Activated T-helper 1 cell treated with anti-CD3 and anti-CD28 coated beads, Interleukin-12 subunit alpha, Interleukin-12 subunit beta, Interleukin-2, Interleukin-4 antibody, amounts not matched to agents 30 ng/mL and 10 ng/mL and 1 ng/mL, durations not matched to agents 14 hours and 24 hours and 36 hours (primary cell): ENCODE results near the gene KIAA1328. TPM values are rescaled to one million over a fixed set of nuclear protein-coding genes. Genes with fewer than 3 reads are reported as not detected.
"Not testable (repeated sequence)": the region's sequence is repeated elsewhere in the genome, so short reads cannot be mapped to it uniquely, and the experiment has no call there.

Experiments
- DNase-seq: peaks from one replicate; pipeline ENCODE4 v3.0.0; 2021; ENCODE audit warnings: low spot score
- H3K27ac Mint-ChIP-seq: one replicate; pipeline ENCODE4 v1.8.0; 2021; ENCODE audit warnings: mild to moderate bottlenecking, mixed read lengths
- H3K27me3 Mint-ChIP-seq: one replicate; pipeline ENCODE4 v1.8.0; 2022; ENCODE audit warnings: mild to moderate bottlenecking, moderate library complexity, mixed read lengths; ENCODE audit not compliant: insufficient read depth
- H3K36me3 Mint-ChIP-seq: one replicate; pipeline ENCODE4 v1.8.0; 2021; ENCODE audit warnings: low read depth, mixed read lengths
- H3K4me1 Mint-ChIP-seq: one replicate; pipeline ENCODE4 v1.8.0; 2021; ENCODE audit warnings: low read depth, mixed read lengths
- H3K4me3 Mint-ChIP-seq: one replicate; pipeline ENCODE4 v1.8.0; 2021; ENCODE audit warnings: mild to moderate bottlenecking, moderate library complexity, mixed read lengths
- H3K9me3 Mint-ChIP-seq: one replicate; pipeline ENCODE4 v1.8.0; 2021; ENCODE audit warnings: mixed read lengths
- intact Hi-C: fragments of 100-400 bp; cut with micrococcal nuclease; formaldehyde crosslinking; loops from one replicate; pipeline ENCODE4 v1.15.1; 2024
- total RNA-seq: library from RNA; stranded (reverse); gene quantifications from 2 replicates; pipeline ENCODE4 v1.2.3, GENCODE V29; 2022

Gene KIAA1328
- total RNA-seq, 1 donor from 2014 or later = 6.7 TPM

DNA sequence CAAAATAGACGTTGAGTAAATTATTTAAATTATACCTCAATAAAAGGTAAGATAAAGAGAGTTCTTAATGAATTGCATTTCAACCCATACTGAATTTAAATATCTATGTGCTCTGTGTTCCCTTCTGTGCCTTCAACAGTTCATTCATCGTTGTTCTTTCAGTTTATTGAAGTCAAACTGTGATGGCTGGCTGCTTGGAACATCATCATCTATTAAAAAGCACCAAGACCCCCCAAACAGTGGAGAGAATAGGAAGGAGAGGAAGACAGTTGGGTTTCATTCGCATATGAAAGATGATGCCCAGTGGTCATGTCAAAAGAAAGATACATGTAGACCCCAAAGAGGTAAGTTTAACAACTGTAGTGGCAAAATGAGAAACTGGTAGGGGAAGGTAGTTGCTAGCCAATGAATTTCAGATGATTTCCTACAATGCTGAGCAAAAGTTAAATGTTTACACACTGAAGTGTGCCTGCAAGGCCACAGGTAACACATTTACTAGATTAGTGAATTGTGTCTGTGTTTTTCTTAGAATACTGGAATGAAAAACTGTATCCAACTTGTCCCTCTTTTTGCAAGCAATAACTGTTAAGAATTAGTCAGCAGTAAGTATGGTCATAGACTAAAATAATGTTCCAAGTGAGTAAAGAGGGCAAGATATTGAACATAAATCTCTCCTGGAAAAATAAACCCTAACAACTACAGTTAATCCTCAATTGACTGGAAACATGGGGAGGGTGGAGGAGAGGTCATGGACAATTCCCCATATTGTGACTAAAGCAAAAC, 331.3 kb downstream of the KIAA1328 start:
- Mint-ChIP-seq H3K36me3 (no peaks in the 10 kb centered on the region), H3K9me3 (no peaks in the 10 kb centered on the region)
- intact Hi-C loops = no loop called here

DNA sequence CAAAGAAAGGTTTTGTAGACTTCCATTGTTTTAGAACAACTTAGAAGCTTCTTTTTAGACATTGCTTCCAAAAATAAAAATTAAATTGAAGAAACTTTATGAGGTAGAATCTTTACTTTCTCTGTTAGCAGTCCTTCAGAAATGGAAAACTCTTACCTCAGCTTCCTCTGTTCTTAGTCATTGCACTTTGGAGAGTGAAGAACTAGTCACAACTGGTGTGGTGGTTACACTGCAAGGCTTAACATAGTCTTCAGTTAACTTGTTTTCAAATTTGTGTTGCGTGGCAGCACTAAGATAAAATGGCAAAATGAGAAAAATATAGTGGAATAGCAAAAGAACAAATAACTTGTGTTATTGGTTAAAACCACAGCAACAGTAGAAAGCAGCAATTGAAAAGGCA, 332.6 kb downstream of the KIAA1328 start:
- no peak for DNase-seq
- Mint-ChIP-seq H3K4me3 (no peak overlapping the region), H3K9me3 (no peaks in the 10 kb centered on the region), H3K27ac (no peak overlapping the region), H3K27me3 (no peaks in the 10 kb centered on the region), H3K4me1 (no peaks in the 10 kb centered on the region), H3K36me3 (no peaks in the 10 kb centered on the region)
- intact Hi-C loops = no loop called here

More for the DNA sequence above, 331.3 kb downstream of the KIAA1328 start:
- H3K27ac Mint-ChIP-seq = no peak overlapping the region
- no peaks in the 10 kb centered on the region for H3K4me1 Mint-ChIP-seq
- DNase-seq = no peak
- H3K27me3 Mint-ChIP-seq = no peaks in the 10 kb centered on the region
- H3K4me3 Mint-ChIP-seq = no peak overlapping the region

DNA sequence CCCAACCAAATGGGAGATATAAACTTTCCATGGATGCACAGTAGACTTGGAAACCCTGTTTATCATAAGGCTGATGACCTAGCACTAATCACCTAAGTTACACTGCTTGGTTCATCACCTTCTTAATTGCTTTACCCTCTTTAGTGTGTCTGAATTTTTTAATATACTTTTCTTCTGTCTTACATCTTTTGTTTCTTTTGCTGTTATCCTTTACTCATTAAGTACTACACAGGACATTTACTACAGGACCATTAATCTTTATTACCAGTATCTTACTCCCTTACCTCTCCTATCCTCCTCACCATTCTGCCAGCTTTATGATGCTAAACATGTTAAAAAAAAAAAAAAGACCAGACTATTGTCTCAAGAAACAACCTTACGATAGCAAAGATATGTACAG, 333.6 kb downstream of the KIAA1328 start:
- intact Hi-C loops = no loop called here
- Mint-ChIP-seq H3K4me3 (no peak overlapping the region), H3K27ac (no peak overlapping the region), H3K36me3 (no peaks in the 10 kb centered on the region), H3K4me1 (no peaks in the 10 kb centered on the region), H3K9me3 (no peaks in the 10 kb centered on the region), H3K27me3 (no peaks in the 10 kb centered on the region)
- no peak for DNase-seq

DNA sequence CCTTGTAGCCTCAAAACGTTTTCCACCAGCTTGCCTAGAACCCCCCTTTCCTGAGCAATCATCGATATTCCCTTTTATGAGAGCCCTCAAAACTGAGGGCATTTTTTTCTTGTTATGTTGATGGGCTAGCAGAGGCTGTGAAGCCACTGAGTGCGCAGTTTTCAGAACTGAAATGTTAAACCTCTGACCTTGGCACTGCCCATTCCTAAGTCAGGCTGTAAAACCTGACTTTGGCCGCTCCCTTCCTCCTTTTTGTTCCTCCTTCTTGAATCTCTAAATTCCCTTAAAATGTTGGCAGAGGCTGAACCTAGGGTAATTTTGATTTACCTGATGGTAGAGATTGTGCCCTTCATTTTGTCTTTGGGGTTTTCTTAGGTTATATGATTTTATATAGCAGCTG, 334.2 kb downstream of the KIAA1328 start:
- intact Hi-C loops = no loop called here
- H3K4me1 Mint-ChIP-seq = no peaks in the 10 kb centered on the region
- H3K4me3 Mint-ChIP-seq = no peak overlapping the region
- no peak for DNase-seq
- H3K9me3 Mint-ChIP-seq = no peaks in the 10 kb centered on the region
- no peak overlapping the region for H3K27ac Mint-ChIP-seq
- H3K27me3 Mint-ChIP-seq = no peaks in the 10 kb centered on the region
- H3K36me3 Mint-ChIP-seq = no peaks in the 10 kb centered on the region

DNA sequence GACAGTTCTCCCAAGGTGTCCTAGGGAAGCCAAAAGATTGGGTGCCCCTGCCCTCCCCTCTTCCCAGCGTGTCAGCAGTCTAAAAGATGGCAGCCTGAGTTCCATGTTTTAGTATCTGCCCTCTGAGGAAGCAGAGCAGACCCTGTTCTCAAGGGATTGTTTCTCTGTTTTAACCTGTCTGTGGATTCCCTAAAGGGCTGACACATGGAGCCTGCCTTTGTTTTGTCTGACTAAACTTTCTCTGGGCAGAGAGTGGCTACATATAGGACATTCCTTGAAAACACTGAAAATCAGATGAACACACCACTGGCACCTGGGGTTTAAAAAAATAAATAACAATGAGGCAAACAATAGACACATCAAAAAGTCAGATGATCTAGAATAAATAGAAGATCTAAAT, 337.6 kb downstream of the KIAA1328 start:
- H3K27me3 Mint-ChIP-seq = no peaks in the 10 kb centered on the region
- no peaks in the 10 kb centered on the region for H3K9me3 Mint-ChIP-seq
- no peak overlapping the region for H3K27ac Mint-ChIP-seq
- no peak overlapping the region for H3K4me3 Mint-ChIP-seq
- H3K4me1 Mint-ChIP-seq = no peaks in the 10 kb centered on the region
- no peaks in the 10 kb centered on the region for H3K36me3 Mint-ChIP-seq
- intact Hi-C loops = no loop called here
- DNase-seq = no peak

DNA sequence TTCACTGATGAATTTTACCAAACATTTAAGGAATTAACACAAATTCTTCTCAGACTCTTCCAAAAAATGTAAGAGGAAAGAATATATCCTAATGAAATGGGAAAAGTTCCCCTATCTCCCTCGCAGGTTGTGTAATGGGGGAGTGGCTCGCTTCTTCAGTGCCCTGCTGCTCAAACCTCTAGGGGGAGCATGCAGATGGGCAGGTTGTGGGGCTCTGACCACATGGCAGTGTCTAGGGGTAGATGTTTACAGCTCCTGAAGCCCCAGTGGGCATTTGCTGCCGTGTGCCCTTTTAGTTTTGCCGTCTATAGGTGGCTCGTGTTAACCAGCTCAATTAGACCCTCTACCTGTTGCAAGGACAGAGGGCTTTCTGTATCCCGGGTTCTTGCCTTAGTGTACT, 338.0 kb downstream of the KIAA1328 start:
- H3K9me3 Mint-ChIP-seq, H3K27me3 Mint-ChIP-seq, H3K36me3 Mint-ChIP-seq, H3K4me1 Mint-ChIP-seq, H3K27ac Mint-ChIP-seq, intact Hi-C loops, H3K4me3 Mint-ChIP-seq, DNase-seq: not testable (repeated sequence)

DNA sequence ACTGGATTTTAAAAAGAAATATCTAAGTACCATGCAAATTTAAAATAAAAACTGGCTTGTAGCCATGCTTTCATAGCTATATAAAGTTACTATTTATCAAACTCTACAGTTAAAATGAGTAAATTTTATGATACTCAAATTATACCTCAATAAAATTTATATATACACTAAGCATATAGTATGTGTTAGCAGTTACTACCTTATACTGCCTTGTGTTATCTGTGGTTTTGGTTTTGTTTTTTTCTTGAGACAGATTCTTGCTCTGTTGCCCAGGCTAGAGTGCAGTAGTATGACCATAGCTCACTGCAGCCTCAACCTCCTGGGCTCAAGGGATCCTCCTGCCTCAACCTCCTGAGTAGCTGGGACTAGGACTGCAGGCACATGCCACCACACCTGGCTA, 342.1 kb downstream of the KIAA1328 start:
- intact Hi-C loops = no loop called here

DNA sequence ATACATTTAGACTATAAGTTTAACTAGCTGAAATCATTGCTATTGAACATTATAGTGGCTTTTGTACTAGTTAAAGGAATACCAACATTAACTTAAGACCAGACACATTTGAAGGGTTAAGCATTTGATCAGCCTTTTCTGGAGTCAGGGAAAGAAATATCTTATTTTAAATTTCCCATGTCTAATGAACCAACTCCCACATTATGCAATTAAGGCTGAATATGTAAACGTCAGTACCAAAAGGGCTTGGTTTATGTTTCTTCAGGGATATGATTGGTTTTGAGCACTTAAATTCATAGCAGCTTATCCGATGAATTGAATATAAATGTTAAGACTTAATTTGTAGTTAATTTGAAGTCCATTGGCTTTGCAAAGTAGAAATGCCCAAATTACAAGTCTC, 344.5 kb downstream of the KIAA1328 start:
- Mint-ChIP-seq H3K27ac (no peak overlapping the region), H3K4me1 (no peaks in the 10 kb centered on the region), H3K4me3 (no peak overlapping the region), H3K36me3 (no peaks in the 10 kb centered on the region), H3K9me3 (no peaks in the 10 kb centered on the region), H3K27me3 (no peaks in the 10 kb centered on the region)
- no peak for DNase-seq
- intact Hi-C loops = no loop called here

More for the DNA sequence above, 342.1 kb downstream of the KIAA1328 start:
- Mint-ChIP-seq H3K4me1 (no peaks in the 10 kb centered on the region), H3K9me3 (no peaks in the 10 kb centered on the region), H3K36me3 (no peaks in the 10 kb centered on the region), H3K27ac (no peak overlapping the region), H3K27me3 (no peaks in the 10 kb centered on the region), H3K4me3 (no peak overlapping the region)
- DNase-seq = no peak

DNA sequence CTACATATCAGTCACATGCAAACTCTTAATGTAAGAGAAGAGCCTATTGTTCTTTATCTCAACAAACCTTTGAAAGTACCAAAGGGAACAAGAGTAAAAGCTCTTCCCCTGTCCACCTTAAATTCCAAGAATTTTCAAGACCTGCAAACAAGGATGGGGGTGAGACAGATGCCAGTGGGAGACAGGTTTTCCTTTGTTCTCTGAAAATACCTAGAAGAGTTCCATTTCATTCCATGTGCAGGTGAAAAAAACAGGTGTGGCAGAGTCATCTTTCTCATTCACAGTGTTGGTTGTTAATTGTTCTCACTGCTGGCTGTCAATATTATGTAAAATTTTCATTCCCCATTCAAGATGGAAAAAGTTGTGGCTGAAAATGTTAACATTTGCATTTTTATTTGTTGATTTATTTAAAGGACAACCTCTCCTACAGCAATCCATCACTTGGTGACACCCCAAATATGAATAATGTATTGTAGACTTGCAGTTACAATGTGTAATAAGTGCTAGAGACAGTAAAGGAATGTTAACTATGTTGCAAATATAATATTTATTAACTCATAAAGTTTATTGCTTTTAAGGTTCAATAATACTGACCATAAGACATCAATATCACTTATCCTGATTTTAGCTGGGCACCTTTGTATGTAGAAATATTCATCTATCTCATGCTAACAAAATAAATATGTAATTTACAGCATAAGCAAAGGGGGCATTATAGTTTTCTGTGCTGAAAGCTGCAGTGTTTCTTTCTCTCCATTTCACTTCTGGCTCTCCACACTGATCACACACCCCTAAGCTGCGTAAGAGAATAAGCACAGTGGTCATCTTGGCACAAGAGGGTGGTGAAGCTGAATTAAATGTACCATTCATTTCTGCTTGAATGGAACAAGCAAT, 347.0 kb downstream of the KIAA1328 start:
- no peak overlapping the region for H3K4me3 Mint-ChIP-seq
- intact Hi-C loops = no loop called here

DNA sequence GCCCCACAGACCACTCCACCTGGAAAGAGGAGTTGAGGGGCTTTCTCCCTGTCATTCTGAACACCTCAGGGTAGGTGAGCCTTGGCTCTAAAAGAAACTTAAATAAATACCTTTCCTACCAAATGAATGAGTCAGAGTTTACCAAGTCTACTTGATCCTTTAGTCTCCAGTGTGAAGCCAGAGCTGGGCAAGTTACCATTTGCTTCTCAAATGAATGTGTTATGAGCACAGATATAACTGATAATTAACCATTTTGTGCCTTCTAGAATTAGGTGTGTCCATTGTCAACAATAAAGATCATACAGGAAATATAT, 347.7 kb downstream of the KIAA1328 start:
- Mint-ChIP-seq H3K36me3 (no peaks in the 10 kb centered on the region), H3K9me3 (no peaks in the 10 kb centered on the region), H3K27ac (no peak overlapping the region), H3K27me3 (no peaks in the 10 kb centered on the region), H3K4me1 (no peaks in the 10 kb centered on the region), H3K4me3 (no peak overlapping the region)
- DNase-seq = no peak
- intact Hi-C loops = no loop called here

More for the DNA sequence above, 347.0 kb downstream of the KIAA1328 start:
- Mint-ChIP-seq H3K4me1 (no peaks in the 10 kb centered on the region), H3K9me3 (no peaks in the 10 kb centered on the region), H3K27me3 (no peaks in the 10 kb centered on the region), H3K36me3 (no peaks in the 10 kb centered on the region), H3K27ac (no peak overlapping the region)
- DNase-seq = no peak

DNA sequence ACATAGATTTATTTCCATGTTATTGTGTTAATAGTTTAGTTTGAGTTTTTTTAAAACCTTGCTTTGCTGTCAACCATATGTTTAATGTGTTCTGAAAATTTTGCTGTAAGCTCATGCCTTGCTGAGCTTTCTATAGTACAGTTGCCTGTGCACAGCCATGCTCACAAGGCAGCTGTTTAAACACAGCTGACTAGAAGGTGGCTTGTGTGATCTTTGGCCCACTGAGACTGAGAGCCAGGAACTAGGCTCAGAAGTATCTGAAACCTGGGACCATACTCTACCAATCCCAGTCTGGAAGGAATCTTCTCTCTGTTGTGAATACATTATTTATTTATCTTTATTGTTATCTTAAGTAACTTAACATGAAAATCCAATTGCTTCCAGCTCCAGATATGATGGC, 350.5 kb downstream of the KIAA1328 start:
- intact Hi-C loops = no loop called here
- Mint-ChIP-seq H3K27me3 (no peaks in the 10 kb centered on the region), H3K36me3 (no peaks in the 10 kb centered on the region), H3K27ac (no peak overlapping the region), H3K4me1 (no peaks in the 10 kb centered on the region), H3K9me3 (no peaks in the 10 kb centered on the region), H3K4me3 (no peak overlapping the region)
- DNase-seq = no peak

DNA sequence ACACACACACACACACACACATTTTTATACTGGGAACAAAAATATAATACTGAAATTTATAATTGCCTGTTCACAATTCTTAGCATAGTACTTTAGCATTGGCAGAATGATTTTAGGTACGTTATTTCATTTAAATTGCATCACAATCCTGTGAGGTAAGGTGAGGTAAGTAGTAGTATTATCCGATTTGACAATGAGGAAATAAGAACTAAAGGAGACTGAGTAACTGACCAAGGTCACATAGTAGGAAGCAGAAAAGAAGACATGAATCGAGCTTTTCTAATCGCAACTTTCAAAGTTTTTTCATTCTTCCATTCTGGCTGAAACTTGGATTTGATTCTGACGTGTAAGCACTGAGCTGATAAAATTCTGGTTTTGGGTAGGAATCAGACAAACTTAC, 351.2 kb downstream of the KIAA1328 start:
- Mint-ChIP-seq H3K36me3 (no peaks in the 10 kb centered on the region), H3K4me3 (no peak overlapping the region), H3K4me1 (no peaks in the 10 kb centered on the region), H3K27ac (no peak overlapping the region), H3K9me3 (no peaks in the 10 kb centered on the region), H3K27me3 (no peaks in the 10 kb centered on the region)
- DNase-seq = no peak
- intact Hi-C loops = no loop called here

DNA sequence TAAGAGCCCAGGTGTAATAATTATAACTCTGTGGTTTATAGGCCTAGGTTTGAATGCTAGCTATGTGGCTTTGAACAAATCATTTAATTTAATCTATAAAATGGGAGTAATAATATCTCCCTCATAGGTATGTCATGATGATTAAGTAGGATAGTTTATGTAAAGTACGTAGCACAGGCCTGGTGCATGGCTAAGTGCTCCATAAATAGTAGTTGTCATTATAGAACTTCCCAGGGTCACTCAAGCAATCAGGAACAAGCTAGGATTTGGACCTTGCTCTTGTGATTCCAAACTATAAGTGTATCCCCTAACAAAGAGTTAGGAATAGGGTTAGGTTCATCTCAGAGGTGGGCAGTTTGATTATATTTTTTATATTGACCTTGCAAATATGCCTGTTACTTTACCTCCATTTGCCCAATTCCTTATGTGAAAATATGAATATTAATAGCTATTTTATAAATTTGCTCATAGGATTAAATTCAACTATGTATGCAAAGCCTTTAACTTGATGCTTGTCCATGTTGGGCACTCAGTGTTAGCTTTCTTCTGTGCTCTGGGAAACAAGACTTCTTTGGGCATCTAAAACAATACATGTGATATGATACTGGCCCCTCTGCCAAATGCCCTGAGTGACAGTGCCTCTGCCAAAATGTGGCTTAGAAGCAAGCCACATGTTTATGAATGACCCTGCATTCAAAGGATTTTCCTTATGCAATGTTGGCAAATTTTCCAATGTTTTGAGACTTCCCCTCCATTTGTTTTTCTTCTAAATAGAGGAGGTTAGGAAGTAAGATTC, 353.6 kb downstream of the KIAA1328 start:
- Mint-ChIP-seq H3K36me3 (no peaks in the 10 kb centered on the region), H3K27me3 (no peaks in the 10 kb centered on the region), H3K4me1 (no peaks in the 10 kb centered on the region), H3K4me3 (no peak overlapping the region), H3K9me3 (no peaks in the 10 kb centered on the region), H3K27ac (no peak overlapping the region)
- DNase-seq = no peak
- intact Hi-C loops = no loop called here
